ENCODE results near the gene HNRNPL. TPM values are rescaled to one million over a fixed set of nuclear protein-coding genes. Genes with fewer than 3 reads are reported as not detected.

HNRNPL gene
- total RNA-seq, 1 experiment from 2014 or later: 710 TPM

- Histone ChIP-seq H3K56ac (ENCODE audit: insufficient read length, low read depth, low read length) (no peak overlapping the region), H4K91ac (ENCODE audit: insufficient read length, low read depth, low read length) (no peak overlapping the region), H3K9me3 (ENCODE audit: control insufficient read depth, low read depth, low read length) (no peaks in the 10 kb centered on the region), H3K27me3 (ENCODE audit: insufficient read depth, low read length) (no peaks in the 10 kb centered on the region), H2AK5ac (ENCODE audit: insufficient read length, low read length) (no peak overlapping the region), H2BK20ac (ENCODE audit: low read depth, low read length, poor library complexity, severe bottlenecking) (no peak overlapping the region), H3K4me1 (ENCODE audit: insufficient read depth, low read length) (no peaks in the 10 kb centered on the region), H2BK15ac (ENCODE audit: low read depth, low read length) (no peak overlapping the region), H4K20me1 (ENCODE audit: control insufficient read depth, insufficient read depth, insufficient read length) (no peaks in the 10 kb centered on the region), H2BK5ac (ENCODE audit: insufficient read length, low read length) (no peak overlapping the region), H4K5ac (ENCODE audit: insufficient read length, low read depth, low read length) (no peak overlapping the region), H2BK12ac (ENCODE audit: insufficient read length, low read depth, low read length) (no peak overlapping the region), H3K18ac (ENCODE audit: insufficient read length, low read depth, low read length) (no peak overlapping the region), H3K4ac (ENCODE audit: low read depth, low read length) (no peak overlapping the region), H3K79me1 (ENCODE audit: insufficient read depth, low read depth, low read length, poor library complexity, severe bottlenecking) (no peaks in the 10 kb centered on the region), H3K79me2 (ENCODE audit: insufficient read depth, low read length) (no peaks in the 10 kb centered on the region), H3K4me2 (ENCODE audit: insufficient read depth, insufficient read length, low read length) (no peak overlapping the region), H3K14ac (ENCODE audit: insufficient read depth, low read length) (no peak overlapping the region), H3K23ac (ENCODE audit: insufficient read length, low read depth, low read length) (no peak overlapping the region), H2BK120ac (ENCODE audit: low read depth, low read length, poor library complexity, severe bottlenecking) (no peak overlapping the region), H2AFZ (ENCODE audit: low read length) (no peak overlapping the region), H3K9ac (ENCODE audit: extremely low read depth, insufficient read length, low read length) (no peak overlapping the region), H3T11ph (ENCODE audit: low read length) (no peak overlapping the region), H3K27ac (ENCODE audit: insufficient read length, low read depth, low read length) (no peak overlapping the region), H3K23me2 (ENCODE audit: insufficient read length, low read depth, low read length, poor library complexity, severe bottlenecking) (no peaks in the 10 kb centered on the region), H4K8ac (replicated peaks; ENCODE audit: insufficient read length, low read depth, low read length) (no peak overlapping the region)
- Mint-ChIP-seq H3K36me3 (ENCODE audit: insufficient read depth in 1 of 3, low read depth in 3 of 3) (peaks cover 40 to 68% (median 60%) of the 10 kb centered on the region in 3 experiments), H3K27me3 (ENCODE audit: low read depth) (0 out of 2 replicates have a peak, but pooled peaks cover 2% of the 10 kb centered on the region), H3K9me3 (peaks cover 12 to 16% of the 10 kb centered on the region in 2 experiments), H3K4me3 (no peak overlapping the region; a peak in 1 of 5 replicates), H3K27ac (peak overlapping the region; percentile 72 to 84 (median 73); a peak in 4 of 7 replicates), H3K4me1 (peaks cover 22 to 25% of the 10 kb centered on the region in 2 experiments)
- no peak for DNase-seq
- WGBS (ENCODE audit: extremely low coverage, insufficient read length, low lambda C conversion rate): no CpG with 5 or more reads among the region's 13 CpGs
- no peak for TF ChIP-seq CTCF (conservative IDR thresholded peaks at IDR 0.05)
Measured at GRCh38 chr19:38819231-38819920, 30.4 kb downstream of the HNRNPL start.
